Ureter (tissue), 1 donor: Measurements from ENCODE around the gene OR1S2. TPM values are rescaled to one million over a fixed set of nuclear protein-coding genes. Genes with fewer than 3 reads are reported as not detected.

Experiments
- total RNA-seq: library from RNA; stranded (reverse); gene quantifications from one replicate; pipeline ENCODE4 v1.2.4, GENCODE V29; 2023
- donor health status: DM: yes; HTN: yes; CAD: no.

Gene OR1S2
- total RNA-seq, 1 donor from 2014 or later: not detected

Other genes starting within 250 kb of the OR1S2 start
- gene OR9Q1, start 180.3 kb downstream of the OR1S2 start, total RNA-seq: not detected
- not detected for gene OR6Q1, start 173.2 kb downstream of the OR1S2 start, total RNA-seq
- gene OR9I1, start 78.6 kb downstream of the OR1S2 start, total RNA-seq: not detected
- not detected for gene OR9Q2, start 15.1 kb downstream of the OR1S2 start, total RNA-seq
- not detected for gene OR1S1, start 8.6 kb upstream of the OR1S2 start, total RNA-seq
- not detected for gene OR10Q1, start 24.8 kb upstream of the OR1S2 start, total RNA-seq
- not detected for gene OR10W1, start 64.1 kb upstream of the OR1S2 start, total RNA-seq
- gene OR5B17, start 154.9 kb upstream of the OR1S2 start, total RNA-seq: not detected
- gene OR5B3, start 202.7 kb upstream of the OR1S2 start, total RNA-seq: not detected
- gene OR5B2, start 224.0 kb upstream of the OR1S2 start, total RNA-seq: not detected
- not detected for gene OR5B12, start 238.1 kb upstream of the OR1S2 start, total RNA-seq